GM18858 (cell line): Measurements from ENCODE around the gene CCHCR1.

Experiments
- ATAC-seq: cut with Tn5 transposase; IDR thresholded peaks from one replicate; pipeline ENCODE4 v1.9.1; 2021; ENCODE audit not compliant: unreplicated experiment

The CCHCR1 gene

DNA sequence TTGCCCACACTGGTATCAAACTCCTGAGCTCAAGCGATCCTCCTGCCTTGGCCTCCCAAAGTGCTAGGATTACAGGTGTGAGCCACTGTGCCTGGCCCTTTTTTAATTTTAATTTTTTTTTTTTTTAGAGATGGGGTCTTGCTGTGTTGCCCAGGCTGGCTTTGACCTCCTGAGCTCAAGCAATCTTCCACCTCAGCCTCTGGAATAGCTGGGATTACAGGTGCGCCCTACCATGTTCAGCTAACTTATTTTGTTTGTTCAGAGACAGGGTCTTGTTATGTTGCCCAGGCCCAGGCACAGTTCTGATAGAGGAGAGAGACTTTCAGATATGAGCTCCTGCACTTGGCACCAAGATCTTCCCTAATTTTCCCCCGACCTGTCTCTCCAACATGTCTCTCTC lies 26.9 kb downstream of the CCHCR1 start:
- no peak for ATAC-seq

DNA sequence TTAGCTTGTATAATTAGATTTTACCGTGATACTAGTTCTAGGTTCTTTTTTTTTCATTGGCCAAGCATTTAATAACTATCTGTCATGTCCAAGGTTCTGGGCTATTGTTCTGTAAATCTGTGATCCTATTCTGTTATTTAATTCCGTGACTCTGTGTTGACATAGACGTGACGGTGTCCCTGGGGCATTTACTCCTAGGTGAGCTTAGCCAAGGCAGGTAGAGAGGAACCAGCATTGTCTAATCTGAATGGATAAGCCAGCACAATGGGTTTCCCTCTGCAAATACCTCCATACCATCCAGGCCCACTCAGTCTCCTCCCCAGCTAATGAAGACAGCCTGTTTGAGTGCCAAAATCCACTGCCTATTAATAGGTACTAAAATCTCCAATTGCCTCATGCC lies 28.5 kb downstream of the CCHCR1 start:
- ATAC-seq = no peak

DNA sequence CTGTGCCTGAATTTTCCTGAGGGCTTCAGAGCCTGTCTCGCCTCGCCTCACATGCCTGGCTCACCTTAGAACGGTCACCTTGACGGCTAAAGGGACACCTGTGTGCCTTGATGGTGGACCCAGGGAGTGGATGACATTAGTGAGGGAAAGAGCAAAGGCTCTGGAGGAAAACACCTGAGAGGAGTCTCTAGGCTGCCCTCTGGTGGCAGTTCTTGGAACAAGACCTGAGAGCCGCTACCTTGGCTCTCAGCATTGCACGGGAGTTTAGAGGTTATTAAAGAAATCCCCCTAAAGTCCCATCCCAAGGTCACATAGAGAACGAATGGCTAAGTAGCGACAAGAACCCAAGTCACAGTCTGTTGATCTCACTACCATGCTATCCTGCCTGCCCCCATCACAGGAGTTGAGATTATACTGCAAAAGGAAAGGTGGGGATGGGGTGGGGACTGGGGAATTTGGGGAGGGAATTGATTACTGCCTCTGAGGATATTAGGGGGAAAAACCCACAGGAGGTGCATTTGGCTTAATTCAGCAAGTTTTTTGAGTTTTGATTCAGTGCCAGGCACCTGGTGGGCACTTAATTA lies 29.4 kb downstream of the CCHCR1 start:
- no peak for ATAC-seq

DNA sequence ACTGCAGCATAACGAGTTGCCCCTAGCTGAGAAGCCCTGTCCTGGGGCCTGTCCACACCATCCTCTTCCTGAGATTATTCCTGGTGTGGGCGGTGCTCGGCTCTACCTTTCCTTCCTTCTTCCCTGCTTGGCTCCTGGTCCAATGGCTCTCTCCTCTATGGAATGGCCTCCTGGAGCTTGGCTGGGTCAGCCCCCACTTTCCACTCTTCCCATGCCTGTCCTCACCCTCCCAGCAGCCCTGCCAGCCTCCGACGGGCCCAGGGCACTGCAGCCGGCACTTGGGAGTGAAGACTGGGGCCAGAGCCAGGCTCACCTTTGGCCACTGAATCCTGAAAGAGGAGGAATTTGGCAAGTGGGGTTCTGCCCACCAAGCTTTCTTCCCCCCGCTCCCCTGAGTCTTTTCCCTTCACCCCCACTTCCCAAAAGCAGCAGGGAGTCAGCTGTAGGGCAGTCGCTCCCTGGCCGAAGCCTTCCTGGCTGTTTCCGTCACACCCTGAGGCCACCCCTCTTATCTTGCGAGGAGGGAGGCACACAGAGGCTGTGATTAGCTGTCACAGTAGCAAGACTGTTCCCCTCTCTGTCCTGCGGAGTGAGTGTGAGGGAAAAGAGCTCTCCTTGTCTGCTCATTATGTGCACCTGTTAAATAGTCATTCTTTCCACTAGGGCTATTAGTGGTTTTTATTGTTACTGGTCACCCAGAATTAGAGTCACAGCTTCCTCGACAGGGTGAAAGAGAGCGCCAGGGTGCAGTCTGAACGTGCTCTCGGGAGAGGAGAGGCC lies 31.0 kb downstream of the CCHCR1 start:
- no peak for ATAC-seq

DNA sequence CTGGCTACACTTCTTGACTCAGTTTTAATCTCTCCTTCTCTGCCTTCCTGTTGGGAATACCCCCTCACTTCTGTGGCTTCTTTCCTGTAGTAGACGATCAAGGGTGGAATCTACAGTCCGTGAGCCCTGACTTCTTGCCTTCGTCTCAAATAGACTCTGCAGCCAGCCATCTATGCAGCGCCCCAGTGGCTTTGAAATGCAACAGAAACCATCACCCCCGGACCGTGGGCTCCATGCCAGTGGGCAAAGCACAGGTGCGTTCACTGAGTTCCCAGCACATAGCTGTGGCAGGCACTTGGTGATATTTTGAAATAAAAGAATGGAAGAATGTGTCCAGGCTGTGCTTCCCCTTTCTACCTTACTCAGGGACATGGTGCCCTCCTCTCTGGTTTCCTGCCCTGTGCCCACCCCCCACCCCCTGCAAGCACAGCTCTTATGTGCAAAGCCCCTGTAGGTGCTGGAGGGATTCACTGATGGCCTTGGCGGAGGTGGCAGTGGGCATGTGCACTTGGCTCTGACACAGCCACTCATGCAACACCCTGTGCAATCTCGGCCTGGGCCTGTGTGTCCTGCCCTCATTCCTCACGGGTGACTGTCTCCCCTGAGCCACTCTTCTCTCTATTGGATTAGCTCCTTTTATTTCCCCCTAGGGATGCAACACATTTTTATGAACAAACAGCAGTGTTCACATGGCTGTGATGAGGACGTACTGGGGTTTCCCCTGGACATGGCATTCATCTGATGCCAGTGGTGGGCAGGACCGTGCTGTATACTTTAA lies 31.8 kb downstream of the CCHCR1 start:
- ATAC-seq = no peak

GRCh38 chr6:31125162-31125561 lies 32.4 kb downstream of the CCHCR1 start:
- no peak for ATAC-seq

- no peak for ATAC-seq
These were observed 34.6 kb downstream of the CCHCR1 start for GRCh38 chr6:31122791-31123706.

- no peak for ATAC-seq
These were observed 36.3 kb downstream of the CCHCR1 start for GRCh38 chr6:31121131-31121790.

- ATAC-seq = no peak
These were observed 37.3 kb downstream of the CCHCR1 start, which contains the start of gene CDSN for GRCh38 chr6:31120151-31120915. Gene CDSN, minus strand, starts transcription at chr6:31120446. Its CDS starts 27 bp downstream, at chr6:31120419.

GRCh38 chr6:31118178-31118577 lies 39.4 kb downstream of the CCHCR1 start:
- ATAC-seq = no peak

- no peak for ATAC-seq
These were observed 40.8 kb downstream of the CCHCR1 start for GRCh38 chr6:31116661-31117385.

DNA sequence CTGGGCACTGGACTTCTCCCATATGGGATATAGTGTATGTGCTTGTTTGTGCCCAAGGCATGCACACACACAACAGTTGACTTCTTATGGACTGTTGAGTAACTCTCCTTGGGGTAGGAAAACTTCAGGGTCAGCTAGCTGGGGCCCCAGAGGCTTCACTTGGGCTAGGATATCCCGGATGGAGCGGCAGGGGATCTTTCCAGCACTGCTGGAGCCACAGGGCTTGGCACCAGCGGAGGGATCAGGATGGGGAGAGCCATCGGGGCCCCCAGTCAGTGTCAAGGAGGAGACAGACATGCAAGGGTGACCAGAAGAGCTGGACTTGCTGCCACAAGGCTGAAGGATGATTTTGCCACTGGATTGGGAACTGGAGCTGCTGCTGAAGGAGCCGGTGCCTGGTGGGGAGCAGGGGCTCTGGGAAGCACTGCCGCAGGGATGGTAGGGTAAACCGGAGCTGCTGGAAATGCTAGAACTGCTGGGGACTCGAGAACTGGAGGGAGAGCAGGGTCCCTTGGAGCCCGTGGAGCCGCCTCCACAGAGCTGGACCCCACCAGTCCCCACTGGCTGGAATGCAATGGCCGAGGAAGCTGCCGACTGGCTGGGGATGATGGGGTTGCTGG lies 41.6 kb downstream of the CCHCR1 start:
- no peak for ATAC-seq

DNA sequence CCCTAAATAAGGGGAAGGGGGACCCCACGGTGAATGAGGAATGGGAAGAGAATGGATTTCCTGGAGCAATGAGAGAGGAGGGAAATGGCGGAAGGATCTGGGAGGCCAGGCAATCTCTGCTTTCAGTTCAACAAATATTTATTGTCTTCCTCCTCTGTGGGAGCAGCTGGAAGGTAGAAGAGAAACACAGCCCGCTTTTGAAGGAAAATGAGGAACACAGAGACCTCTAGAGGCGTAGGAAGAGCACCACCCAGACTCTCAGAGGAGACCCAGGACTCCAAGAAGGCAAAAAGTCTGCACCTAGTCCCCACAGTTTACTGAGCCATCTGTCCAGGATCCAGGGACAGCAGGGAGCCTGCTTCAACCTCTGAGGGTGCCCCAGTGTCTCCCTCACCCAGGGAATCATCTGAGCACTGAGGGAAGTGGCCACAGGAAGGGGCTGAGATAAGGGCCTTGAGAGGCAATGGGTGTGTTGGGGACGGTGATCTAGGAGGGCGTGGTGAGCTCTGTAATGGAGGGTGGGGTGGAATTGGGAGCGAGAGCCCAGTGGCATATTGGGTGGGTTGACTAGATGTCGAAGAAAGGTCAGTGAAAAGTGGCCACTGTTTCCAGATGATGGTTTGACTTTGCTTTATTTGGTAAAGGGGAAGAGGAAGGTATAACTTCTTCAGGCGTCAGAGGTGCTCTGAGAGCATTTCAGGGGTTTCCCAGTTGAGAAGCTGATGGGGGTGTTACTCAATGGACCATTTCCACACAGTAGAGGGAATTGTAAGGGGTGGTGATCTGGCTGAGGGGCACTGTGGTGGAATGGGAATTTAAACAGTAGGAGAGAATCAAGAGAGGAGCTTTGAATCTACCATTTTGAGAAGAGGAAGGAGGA lies 42.4 kb downstream of the CCHCR1 start:
- no peak for ATAC-seq

GRCh38 chr6:31114541-31114878 lies 43.1 kb downstream of the CCHCR1 start, which contains the start of gene PSORS1C1:
Gene PSORS1C1, plus strand, starts transcription at chr6:31114800. Its CDS starts 14,833 bp downstream, at chr6:31129633.
- ATAC-seq = no peak

DNA sequence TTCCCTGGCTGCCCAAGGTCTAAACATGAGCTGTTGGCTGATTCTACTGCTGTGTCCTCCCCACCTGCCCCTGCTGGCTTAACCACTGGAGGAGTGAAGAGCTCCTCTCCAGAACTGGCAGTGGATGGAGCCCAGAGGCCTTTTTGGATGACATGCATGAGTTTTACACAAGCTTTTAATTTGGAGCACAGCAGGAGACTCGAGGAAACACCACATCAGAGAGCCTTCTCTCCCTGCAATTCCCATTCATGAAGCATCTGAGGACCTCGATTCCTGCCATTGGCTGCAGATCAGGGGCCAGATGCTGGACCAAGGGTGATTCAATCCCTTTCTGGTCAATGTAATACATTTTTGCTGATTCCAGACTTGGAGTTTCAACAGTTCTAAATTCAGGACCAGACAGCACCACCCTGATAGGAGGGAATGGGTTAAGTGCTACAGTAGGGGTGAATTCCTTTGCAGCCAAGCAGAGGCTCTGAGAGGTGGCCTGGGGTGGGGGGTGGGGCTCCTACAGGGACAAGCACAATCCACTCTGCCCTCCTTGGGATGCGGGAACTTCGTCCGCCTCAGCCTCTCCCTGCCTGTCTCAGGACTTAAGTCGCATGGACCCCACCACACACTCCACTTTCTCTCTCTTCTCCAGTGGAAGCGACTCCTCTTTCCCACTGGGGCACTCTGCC lies 43.6 kb downstream of the CCHCR1 start:
- no peak for ATAC-seq

DNA sequence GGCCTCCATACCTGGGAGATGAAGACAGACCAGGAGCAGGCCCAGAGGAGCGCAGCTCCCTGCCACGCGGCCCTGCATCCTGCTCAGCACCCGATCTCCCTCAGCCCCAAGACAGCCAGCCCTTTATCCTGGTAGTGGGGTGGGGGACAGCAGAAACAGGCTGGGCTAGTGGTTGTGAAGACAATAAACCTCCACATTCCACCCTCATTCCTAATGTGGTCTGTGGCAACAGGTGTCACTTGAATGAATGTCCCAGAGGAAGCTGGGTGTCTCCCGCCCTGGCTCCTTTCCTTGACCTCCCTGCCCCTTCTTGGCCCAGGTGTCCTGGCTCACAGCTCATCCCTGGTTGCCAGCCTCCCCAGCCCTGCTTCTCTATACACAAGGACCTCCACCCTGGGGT lies 45.1 kb downstream of the CCHCR1 start, which contains the start of gene C6orf15:
Gene C6orf15 (minus strand): TSS at position 98 of the 400 bp plus-strand sequence. CDS start 20 bp downstream, at position 78.
- ATAC-seq = no peak

DNA sequence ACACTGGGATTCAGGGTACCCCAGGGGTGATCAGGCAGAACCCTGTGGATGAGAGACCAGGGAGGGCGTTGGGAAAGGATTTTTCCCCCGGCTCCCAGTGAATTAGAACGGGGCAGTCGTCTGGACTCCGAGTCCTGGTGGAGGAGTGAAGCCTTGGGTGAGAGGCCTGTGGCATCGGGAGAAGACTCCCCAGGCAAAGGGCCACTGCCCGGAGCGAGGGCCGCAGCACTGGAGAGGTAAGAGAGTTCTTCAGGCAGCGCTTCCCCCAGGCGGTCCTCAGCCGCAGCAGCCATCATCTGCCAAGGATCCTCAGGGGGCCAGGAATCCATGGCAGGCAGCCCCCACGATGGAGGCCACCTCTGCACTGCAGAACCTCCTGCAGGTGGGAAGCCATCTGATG lies 45.9 kb downstream of the CCHCR1 start:
- ATAC-seq = no peak
